ENCODE results near the gene MLST8.
"Not testable (repeated sequence)": the region's sequence is repeated elsewhere in the genome, so short reads cannot be mapped to it uniquely, and the experiment has no call there.

- not testable (repeated sequence) for TF ChIP-seq JUND (IDR thresholded peaks at IDR 0.05); POLR2A (IDR thresholded peaks at IDR 0.05; ENCODE audit: borderline replicate concordance, extremely low read depth, insufficient read depth, insufficient read length); SP1 (IDR thresholded peaks at IDR 0.05; ENCODE audit: low read depth); POLR2AphosphoS5 (IDR thresholded peaks at IDR 0.05; ENCODE audit: low read depth, low read length); EZH2 (IDR thresholded peaks at IDR 0.05); EZH2phosphoT487 (IDR thresholded peaks at IDR 0.05; ENCODE audit: borderline replicate concordance); ZBTB33 (IDR thresholded peaks at IDR 0.05; ENCODE audit: extremely low read depth, insufficient replicate concordance, low read length); SIN3A (IDR thresholded peaks at IDR 0.05; ENCODE audit: low read depth); ZFX (IDR thresholded peaks at IDR 0.05)
- TF ChIP-seq, protein P1, sequence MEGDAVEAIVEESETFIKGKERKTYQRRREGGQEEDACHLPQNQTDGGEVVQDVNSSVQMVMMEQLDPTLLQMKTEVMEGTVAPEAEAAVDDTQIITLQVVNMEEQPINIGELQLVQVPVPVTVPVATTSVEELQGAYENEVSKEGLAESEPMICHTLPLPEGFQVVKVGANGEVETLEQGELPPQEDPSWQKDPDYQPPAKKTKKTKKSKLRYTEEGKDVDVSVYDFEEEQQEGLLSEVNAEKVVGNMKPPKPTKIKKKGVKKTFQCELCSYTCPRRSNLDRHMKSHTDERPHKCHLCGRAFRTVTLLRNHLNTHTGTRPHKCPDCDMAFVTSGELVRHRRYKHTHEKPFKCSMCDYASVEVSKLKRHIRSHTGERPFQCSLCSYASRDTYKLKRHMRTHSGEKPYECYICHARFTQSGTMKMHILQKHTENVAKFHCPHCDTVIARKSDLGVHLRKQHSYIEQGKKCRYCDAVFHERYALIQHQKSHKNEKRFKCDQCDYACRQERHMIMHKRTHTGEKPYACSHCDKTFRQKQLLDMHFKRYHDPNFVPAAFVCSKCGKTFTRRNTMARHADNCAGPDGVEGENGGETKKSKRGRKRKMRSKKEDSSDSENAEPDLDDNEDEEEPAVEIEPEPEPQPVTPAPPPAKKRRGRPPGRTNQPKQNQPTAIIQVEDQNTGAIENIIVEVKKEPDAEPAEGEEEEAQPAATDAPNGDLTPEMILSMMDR (IDR thresholded peaks at IDR 0.05 in 2 of 3, conservative IDR thresholded peaks at IDR 0.05 in 1 of 3; ENCODE audit: borderline replicate concordance in 1 of 3, insufficient read depth in 1 of 3, low read depth in 2 of 3, low read length in 2 of 3), result not testable (repeated sequence)
- TF ChIP-seq, protein P2, sequence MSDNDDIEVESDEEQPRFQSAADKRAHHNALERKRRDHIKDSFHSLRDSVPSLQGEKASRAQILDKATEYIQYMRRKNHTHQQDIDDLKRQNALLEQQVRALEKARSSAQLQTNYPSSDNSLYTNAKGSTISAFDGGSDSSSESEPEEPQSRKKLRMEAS (IDR thresholded peaks at IDR 0.05), result not testable (repeated sequence)
- TF ChIP-seq, protein P3, sequence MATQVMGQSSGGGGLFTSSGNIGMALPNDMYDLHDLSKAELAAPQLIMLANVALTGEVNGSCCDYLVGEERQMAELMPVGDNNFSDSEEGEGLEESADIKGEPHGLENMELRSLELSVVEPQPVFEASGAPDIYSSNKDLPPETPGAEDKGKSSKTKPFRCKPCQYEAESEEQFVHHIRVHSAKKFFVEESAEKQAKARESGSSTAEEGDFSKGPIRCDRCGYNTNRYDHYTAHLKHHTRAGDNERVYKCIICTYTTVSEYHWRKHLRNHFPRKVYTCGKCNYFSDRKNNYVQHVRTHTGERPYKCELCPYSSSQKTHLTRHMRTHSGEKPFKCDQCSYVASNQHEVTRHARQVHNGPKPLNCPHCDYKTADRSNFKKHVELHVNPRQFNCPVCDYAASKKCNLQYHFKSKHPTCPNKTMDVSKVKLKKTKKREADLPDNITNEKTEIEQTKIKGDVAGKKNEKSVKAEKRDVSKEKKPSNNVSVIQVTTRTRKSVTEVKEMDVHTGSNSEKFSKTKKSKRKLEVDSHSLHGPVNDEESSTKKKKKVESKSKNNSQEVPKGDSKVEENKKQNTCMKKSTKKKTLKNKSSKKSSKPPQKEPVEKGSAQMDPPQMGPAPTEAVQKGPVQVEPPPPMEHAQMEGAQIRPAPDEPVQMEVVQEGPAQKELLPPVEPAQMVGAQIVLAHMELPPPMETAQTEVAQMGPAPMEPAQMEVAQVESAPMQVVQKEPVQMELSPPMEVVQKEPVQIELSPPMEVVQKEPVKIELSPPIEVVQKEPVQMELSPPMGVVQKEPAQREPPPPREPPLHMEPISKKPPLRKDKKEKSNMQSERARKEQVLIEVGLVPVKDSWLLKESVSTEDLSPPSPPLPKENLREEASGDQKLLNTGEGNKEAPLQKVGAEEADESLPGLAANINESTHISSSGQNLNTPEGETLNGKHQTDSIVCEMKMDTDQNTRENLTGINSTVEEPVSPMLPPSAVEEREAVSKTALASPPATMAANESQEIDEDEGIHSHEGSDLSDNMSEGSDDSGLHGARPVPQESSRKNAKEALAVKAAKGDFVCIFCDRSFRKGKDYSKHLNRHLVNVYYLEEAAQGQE (IDR thresholded peaks at IDR 0.05; ENCODE audit: low read depth), result not testable (repeated sequence)
Observed at GRCh38 chr16:2258530-2258929, 53.3 kb downstream of the MLST8 start.
